Measurements from ENCODE around the gene SHOC2. TPM values are rescaled to one million over a fixed set of nuclear protein-coding genes. Genes with fewer than 3 reads are reported as not detected.

Gene SHOC2
- total RNA-seq, 1 donor from 2014 or later: 54.2 TPM

DNA sequence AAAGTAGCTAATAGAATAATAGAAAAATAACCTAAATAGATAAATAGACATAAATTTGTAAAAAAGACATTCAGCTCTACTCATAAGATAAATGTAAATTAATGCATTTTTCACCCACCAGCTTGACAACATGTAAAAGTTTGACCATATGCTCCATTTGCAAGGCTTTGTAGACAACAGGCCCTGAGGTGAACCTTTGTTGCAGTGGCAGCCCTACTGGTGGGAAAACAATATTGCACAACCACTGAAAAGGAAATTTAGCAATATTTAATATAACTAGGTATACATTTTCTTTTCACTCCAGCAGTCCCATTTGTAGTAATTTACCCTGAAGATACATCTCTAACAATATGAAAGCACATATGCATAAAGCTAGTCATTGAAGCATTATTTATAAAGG lies 118.5 kb downstream of the SHOC2 start:
- intact Hi-C loops (cut with micrococcal nuclease): no loop called here

DNA sequence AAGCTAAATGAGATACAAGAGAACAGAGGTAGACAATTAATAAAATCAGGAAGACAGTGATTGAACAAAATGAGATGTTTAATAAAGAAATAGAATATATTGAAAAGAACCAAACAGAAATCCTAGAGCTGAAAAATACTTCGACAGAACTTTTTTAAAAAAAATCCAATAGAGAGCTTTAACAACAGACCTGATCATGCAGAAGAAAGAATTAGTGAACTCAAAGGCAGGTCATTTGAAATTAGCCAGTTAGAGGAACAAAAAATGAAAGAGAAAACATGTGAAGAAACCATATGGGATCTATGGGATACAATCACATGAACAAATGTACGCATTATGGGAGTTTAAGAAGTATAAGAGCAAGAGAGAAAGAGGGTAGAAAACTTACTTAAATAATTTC lies 120.1 kb downstream of the SHOC2 start:
- intact Hi-C loops (cut with micrococcal nuclease): no loop called here

DNA sequence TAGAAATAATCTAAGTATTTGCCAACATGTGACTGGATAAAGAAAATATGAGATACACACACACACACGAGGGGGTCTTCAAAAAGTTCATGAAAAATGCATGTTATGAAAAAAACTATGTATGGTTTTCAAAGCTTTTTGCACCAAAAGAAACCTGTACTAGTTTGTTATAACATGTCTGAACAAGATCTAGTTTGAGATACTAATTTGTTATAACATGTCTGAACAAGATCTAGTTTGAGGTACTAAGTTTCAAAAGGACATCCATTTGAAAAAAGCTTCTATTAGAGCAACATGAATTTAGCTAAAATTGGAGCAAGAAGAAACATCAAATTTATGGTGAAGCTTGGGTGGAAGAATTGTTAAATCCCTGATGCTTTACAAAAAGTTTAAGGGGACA lies 137.6 kb downstream of the SHOC2 start:
- intact Hi-C loops (cut with micrococcal nuclease): no loop called here

Other genes starting within 250 kb of the SHOC2 start
- 71.4 and 89.9 TPM in 2 replicates for gene PDCD4, start 47.7 kb upstream of the SHOC2 start, total RNA-seq
- gene BBIP1, start 424 bp upstream of the SHOC2 start, total RNA-seq: 18.8 and 19.2 TPM in 2 replicates
- gene ADRA2A, start 157.4 kb downstream of the SHOC2 start, total RNA-seq: not detected in 2 replicates

Measured in T-helper 1 cell treated with Interleukin-12 subunit alpha and Interleukin-12 subunit beta and Interleukin-4 antibody, amounts not matched to agents 30 ng/mL and 1 ng/mL, for 36 hours (primary cell).